CD1c-positive myeloid dendritic cell (primary cell): Measurements from ENCODE around the gene HJV.

Source experiments
- DNase-seq: peaks from one replicate; pipeline ENCODE4 v3.0.0-alpha.2; 2016; ENCODE audit errors: extremely low spot score

The HJV gene

DNA sequence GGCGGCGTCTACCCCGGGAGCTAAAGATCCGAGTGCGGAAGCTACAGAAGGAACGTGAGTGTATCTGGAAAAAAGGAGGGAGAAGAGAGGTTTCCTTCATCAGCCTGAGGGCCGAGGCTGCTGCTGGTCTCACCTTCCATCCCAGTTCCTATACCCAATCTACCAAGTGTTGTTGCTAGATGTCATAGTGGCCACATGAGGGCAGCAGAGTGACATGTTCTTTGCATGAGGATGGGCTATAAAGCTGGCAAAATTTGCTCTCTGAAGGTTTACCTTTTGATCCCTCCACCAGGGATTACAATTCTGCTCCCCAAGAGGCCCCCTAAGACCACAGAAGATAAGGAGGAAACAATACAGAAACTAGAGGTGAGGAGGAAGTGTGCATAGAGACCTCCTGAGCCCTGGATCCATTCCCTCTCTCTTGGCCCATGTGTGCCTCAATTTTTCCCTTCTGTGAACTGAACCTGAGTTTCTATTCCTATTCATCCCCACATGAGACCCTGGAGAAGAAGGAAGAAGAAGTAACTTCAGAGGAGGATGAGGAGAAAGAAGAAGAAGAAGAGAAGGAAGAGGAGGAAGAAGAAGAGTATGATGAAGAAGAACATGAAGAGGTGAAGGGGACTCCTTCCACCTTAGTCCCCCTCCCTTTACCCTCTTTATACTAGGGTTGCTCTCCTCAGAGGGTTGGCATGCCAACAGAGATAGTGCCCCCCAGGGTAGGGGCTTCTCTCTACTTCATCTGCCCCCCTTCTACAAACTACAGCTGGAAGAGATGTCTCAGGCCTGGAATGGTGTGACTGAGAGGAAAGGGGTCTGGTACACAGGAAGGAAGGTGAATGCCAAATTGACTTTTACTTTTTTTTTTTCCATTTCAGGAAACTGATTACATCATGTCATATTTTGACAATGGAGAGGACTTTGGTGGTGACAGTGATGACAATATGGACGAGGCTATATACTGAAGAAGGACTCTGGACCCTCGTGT lies 43.8 kb downstream of the HJV start:
- peak; percentile 83 for DNase-seq

- DNase-seq = no peak
Measured at GRCh38 chr1:145977016-145977415, 44.5 kb downstream of the HJV start.

GRCh38 chr1:145975216-145975615 lies 46.3 kb downstream of the HJV start:
- no peak for DNase-seq

DNA sequence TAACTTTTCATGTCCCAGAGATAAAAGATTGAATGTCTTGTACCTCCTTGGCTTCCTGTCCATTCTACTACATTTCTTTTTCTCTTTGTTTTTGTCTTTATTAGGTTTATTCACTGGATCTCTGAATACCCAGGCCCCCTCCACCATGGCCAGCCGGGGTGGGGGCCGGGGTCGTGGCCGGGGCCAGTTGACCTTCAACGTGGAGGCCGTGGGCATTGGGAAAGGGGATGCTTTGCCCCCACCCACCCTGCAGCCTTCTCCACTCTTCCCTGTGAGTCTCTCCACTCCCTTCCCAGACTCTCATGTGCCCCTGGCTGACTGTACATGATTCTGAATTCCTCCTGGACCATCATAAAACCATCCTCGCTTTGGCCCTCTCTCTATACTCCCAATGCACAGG lies 46.8 kb downstream of the HJV start:
- no peak for DNase-seq

DNA sequence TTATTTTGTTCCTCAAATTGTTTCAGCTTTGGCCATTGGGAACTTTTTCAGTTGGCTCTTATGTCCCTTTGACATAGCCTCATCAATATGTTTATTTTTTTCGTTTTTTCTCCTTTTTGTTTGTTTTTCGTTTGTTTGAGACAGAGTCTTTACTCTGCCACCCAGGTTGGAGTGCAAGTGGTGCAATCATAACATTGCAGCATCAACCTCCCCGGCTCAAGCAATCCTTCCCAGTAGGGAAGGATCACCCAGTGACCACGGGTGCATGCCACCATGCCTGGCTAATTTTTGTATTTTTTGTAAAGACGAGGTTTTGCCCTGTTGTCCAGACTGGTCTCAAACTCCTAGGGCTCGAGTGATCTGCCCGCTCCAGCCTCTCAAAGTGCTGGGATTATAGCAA lies 49.0 kb downstream of the HJV start:
- no peak for DNase-seq
